ENCODE data around the gene PFKFB1.
A peak's percentile ranks its signal among the peaks of the same experiment; 100 is the strongest.

The PFKFB1 gene

DNA sequence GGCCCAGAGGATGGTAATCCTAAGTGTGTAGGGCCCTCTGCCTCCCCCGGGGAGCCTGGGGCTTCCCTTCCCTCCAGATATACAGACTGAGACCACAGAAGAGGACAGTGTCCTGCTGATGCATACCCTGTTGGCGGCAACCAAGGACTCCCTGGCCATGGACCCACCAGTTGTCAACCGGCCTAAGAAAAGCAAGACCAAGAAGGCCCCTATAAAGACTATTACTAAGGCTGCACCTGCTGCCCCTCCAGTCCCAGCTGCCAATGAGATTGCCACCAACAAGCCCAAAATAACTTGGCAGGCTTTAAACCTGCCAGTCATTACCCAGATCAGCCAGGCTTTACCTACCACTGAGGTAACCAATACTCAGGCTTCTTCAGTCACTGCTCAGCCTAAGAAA, 71.4 kb downstream of the PFKFB1 start:
- no peak for DNase-seq (ENCODE audit: low read depth)

DNA sequence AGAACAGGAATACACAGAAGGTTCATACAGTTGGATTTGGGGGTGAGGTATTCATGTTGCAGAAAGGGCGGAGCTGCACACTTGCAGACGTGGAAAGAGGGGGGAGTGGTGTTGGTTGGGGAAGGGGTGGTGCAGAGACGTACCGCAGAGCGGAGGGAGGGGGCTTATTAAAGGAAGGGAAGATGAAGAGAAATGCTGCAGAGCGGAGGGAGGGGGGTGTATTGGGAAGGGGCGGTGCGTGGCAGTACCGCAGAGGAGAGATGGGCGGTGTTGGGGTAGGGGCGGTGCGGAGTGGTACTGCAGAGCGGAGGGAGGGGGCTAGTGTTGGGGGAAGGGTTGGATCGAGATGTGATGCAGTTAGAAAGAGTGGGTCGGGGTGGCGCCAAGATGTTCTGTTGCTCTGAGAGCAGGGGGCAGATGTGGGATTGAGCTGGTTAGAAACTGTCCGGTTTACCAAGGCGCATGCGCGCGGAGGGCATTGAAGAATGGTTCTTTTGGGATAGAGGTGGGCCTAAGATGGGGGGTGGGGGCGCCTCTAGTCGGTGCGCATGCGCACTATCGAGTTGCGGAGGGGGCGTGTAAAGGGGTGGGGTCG, 72.5 kb downstream of the PFKFB1 start:
- peak; percentile 13 for DNase-seq (ENCODE audit: low read depth)

DNA sequence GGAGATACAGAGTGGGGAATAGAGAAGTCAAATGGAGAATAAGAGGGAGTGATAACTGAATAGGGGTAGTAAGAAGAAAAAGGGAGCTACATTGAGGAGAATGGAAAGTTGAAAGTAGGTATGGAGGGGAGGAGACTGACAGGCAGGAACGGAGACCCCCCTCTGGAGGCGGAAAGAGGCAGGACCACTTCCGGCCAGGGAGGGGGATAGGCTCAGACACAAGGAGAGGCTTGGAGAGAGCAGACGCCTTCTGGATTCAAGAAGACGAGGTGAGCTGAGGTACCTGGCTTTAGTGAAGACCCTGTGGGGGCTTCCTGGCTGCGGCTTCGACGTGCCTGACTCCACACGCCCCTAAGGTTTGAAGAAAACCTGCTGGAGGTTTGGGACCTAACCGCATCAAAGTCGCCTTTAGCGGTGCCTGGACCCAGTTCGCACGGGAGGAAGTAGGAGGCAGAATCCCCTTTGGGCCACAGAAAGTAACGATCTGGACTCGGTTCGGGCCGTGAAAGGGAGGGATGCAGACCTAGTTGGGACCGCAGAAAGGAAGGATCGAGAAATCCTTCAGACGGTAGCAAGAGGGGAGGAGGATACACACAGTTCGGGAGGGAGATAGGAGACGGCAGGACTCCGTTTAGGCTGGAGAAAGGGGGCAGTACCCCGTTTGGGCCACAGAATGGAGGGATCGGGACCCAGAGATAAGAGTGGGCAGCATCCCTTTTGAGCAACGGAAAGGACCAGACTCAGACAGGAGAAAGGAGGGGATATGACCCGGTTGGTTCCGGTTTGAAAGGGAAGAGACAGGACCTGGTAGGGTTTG, 73.2 kb downstream of the PFKFB1 start, which contains the start of gene TRO:
TSS of gene TRO (plus strand) at position 215 of the 817 bp plus-strand sequence. CDS start 1,423 bp downstream, outside the sequence.
- DNase-seq (ENCODE audit: low read depth), result no peak

DNA sequence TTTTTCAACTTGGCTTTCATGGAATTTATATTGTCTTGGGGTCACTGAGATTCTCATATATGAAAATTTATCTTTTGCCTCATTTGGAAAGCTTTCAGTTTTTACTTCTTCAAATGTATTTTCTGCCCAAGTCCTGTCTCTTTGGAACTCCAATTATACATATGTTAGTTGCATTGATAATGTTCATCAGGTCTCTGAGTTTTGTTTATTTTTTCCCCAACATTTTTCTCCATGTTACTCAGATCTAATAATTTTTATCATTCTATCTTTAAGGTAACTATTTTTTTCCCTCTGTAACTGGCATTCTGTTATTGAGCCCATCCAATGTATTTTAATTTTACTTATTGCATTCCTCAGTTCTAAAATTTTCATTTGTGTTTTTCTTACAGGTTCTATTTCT, 84.0 kb downstream of the PFKFB1 start:
- DNase-seq (ENCODE audit: low read depth), result no peak

DNA sequence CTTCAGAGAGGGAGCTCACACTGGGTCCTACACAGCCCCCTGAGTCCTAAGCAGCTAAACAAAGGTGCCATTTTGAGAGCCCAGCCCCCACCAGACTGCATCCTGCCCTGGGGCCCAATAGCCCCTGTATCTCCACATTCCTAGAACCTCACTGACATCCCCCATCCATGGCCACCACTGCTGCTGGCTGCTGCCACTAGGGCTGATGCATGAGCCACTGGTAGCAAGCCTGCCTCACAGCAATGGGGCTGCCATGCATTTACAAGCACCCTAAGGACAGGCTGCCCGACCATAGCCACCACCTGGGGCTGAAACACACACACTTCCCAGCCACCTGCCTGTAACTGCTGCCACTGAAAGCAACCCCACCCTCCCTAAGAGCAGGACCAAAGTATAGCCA, 99.8 kb downstream of the PFKFB1 start:
- no peak for DNase-seq (ENCODE audit: low read depth)

DNA sequence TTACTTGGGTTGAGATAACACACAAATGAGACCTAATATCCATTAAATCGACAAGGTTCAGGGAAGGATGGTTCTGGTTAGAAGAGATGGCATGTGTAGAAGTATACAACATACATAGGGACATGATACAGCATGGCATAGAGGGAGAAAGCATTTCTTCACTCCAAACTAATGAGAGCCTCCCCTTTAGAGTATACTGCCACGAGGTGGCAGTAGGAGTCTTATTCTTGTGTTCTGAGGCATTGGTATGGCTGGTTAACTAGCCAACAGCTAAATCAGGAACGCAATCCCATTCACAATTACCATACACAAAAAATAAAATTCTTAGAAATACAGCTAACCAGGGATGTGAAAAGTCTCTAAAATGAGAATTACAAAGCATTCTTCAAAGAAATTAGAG, 102.4 kb downstream of the PFKFB1 start:
- DNase-seq (ENCODE audit: low read depth), result no peak

DNA sequence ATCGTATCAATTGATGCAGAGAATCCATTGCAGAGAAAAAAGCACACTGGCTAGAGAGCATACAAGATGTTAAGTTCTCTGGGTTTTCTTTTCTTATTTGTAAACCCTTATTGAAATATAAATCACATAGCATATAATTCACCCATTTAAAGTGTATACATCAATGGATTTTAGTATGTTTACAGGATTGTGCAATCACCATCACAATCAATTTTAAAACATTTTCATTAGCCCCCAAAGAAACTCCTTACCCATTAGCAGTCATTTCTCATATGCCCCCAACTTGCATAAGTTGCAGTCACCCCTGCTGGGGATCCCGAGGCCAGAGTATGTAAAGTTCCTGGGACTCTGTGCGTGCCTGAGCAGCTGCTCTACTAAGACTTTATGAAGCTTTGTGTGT, 108.2 kb downstream of the PFKFB1 start:
- DNase-seq (ENCODE audit: low read depth), result no peak

Measured in stimulated activated CD8-positive, alpha-beta memory T cell treated with anti-CD3 and anti-CD28 coated beads, Interleukin-12 subunit alpha, Interleukin-12 subunit beta, amount 100 ng/mL, for 4 hours (primary cell).